Gastrocnemius medialis (tissue), 4 donors: ENCODE measurements around the gene C10orf90. TPM values are rescaled to one million over a fixed set of nuclear protein-coding genes. Genes with fewer than 3 reads are reported as not detected.
"Not testable (repeated sequence)": the region's sequence is repeated elsewhere in the genome, so short reads cannot be mapped to it uniquely, and the experiment has no call there.

Experiments
- ATAC-seq, 2 donors: fragments of 150-250 bp; one replicate each; pipeline ENCODE4 v1.9.1; 2016
- DNase-seq, 2 donors: peaks; one replicate each; pipeline ENCODE4 v3.0.0-alpha.2; 2019
- H3K27ac ChIP-seq, 4 donors: fragments of 200-600 bp; sonication (generic); 1 replicate in 1 of 4; 2 replicates in 3 of 4; pipeline ENCODE4 v1.5.1; 2016 to 2018; ENCODE audit warnings: mild to moderate bottlenecking in 2 of 4, moderate library complexity in 1 of 4
- H3K27me3 ChIP-seq, 3 donors: fragments of 200-600 bp; sonication (generic) in 2 of 3; 1 replicate in 1 of 3; 2 replicates in 2 of 3; pipeline versions ENCODE4 v1.5.1 to v1.6.0; 2016 to 2019; ENCODE audit warnings: mild to moderate bottlenecking in 1 of 3, moderate library complexity in 1 of 3
- H3K36me3 ChIP-seq, 2 donors: fragments of 200-600 bp; sonication (generic) in 1 of 2; one replicate each; pipeline ENCODE4 v1.5.1; 2017 to 2018
- H3K4me1 ChIP-seq, 2 donors: fragments of 200-600 bp; sonication (generic) in 1 of 2; one replicate each; pipeline ENCODE4 v1.5.1; 2016 to 2017; ENCODE audit warnings: mild to moderate bottlenecking in 2 of 2
- H3K4me3 ChIP-seq, 4 donors: fragments of 200-600 bp; sonication (generic) in 3 of 4; 1 replicate in 1 of 4; 2 replicates in 3 of 4; pipeline ENCODE4 v1.5.1; 2016 to 2019; ENCODE audit warnings: mild to moderate bottlenecking in 2 of 4
- H3K9me3 ChIP-seq, 3 donors: fragments of 200-600 bp; sonication (generic) in 2 of 3; 1 replicate in 1 of 3; 2 replicates in 2 of 3; pipeline ENCODE4 v1.5.1; 2016 to 2019
- CTCF ChIP-seq, 5 experiments: fragments of 450-650 bp in 3 of 5; fragments of 200-600 bp in 2 of 5; sonication (generic) in 2 of 5; IDR thresholded peaks in 4 of 5; conservative IDR thresholded peaks in 1 of 5; 1 replicate in 4 of 5; 2 replicates in 1 of 5; pipeline ENCODE4 v1.5.1; 2016 to 2019; ENCODE audit warnings: antibody characterized with exemption in 5 of 5, mild to moderate bottlenecking in 3 of 5, moderate library complexity in 3 of 5
- POLR2A ChIP-seq, 2 donors: fragments of 450-650 bp; IDR thresholded peaks; one replicate each; pipeline ENCODE4 v1.6.1; 2017; ENCODE audit warnings: antibody characterized with exemption in 2 of 2, mild to moderate bottlenecking in 2 of 2, moderate library complexity in 2 of 2
- in situ Hi-C, 4 donors: fragments of 200-750 bp; cut with MboI; loops; one replicate each; pipeline versions ENCODE4 v1.15.0 to v1.8.0; 2017; ENCODE audit warnings: low sequenced_read_pairs in 4 of 4
- intact Hi-C: fragments of 100-400 bp; cut with DNase I; formaldehyde crosslinking; loops from one replicate; pipeline ENCODE4 v1.15.1; 2023; ENCODE audit warnings: low total_unique reads
- total RNA-seq, 4 donors: library from RNA; depleted of rRNA; stranded (reverse); fragments of >200 nt; gene quantifications; one replicate each; pipeline versions ENCODE4 v1.1.0 to v1.2.3, GENCODE V29; 2016

The C10orf90 gene
- total RNA-seq, 4 donors from 2014 or later: not detected

GRCh38 chr10:126380352-126381076 lies 290.0 kb downstream of the C10orf90 start:
- H3K4me1 ChIP-seq: no peaks in the 10 kb centered on the region
- no peak for DNase-seq
- peaks cover 0 to 6% (median 2%) of the 10 kb centered on the region in 3 donors for H3K27me3 ChIP-seq
- intact Hi-C loops (no loop called here), in situ Hi-C loops (loop anchor here in 1 of 4 donors (25.0 kb wide), 1 partner anchor 393 kb away; no protein-coding TSS in a partner anchor)
- no peak overlapping the region for H3K27ac ChIP-seq
- H3K9me3 ChIP-seq: no peaks in the 10 kb centered on the region
- no peaks in the 10 kb centered on the region for H3K36me3 ChIP-seq
- TF ChIP-seq POLR2A (IDR thresholded peaks at IDR 0.05) (no peak), CTCF (IDR thresholded peaks at IDR 0.05 in 4 of 5, conservative IDR thresholded peaks at IDR 0.05 in 1 of 5) (no peak)
- no peak for ATAC-seq
- H3K4me3 ChIP-seq: no peak overlapping the region

GRCh38 chr10:126379166-126379565 lies 291.3 kb downstream of the C10orf90 start:
- H3K27me3 ChIP-seq, H3K36me3 ChIP-seq, H3K4me1 ChIP-seq, H3K27ac ChIP-seq, ATAC-seq, DNase-seq, H3K4me3 ChIP-seq, intact Hi-C loops, H3K9me3 ChIP-seq: not testable (repeated sequence)
- in situ Hi-C loops: loop anchor here in 1 of 4 donors (25.0 kb wide), 1 partner anchor 392 kb away; no protein-coding TSS in a partner anchor

GRCh38 chr10:126376956-126377355 lies 293.5 kb downstream of the C10orf90 start:
- TF ChIP-seq POLR2A (IDR thresholded peaks at IDR 0.05) (no peak), CTCF (IDR thresholded peaks at IDR 0.05 in 4 of 5, conservative IDR thresholded peaks at IDR 0.05 in 1 of 5) (no peak)
- Histone ChIP-seq H3K36me3 (no peaks in the 10 kb centered on the region), H3K27ac (no peak overlapping the region), H3K4me3 (no peak overlapping the region), H3K9me3 (no peaks in the 10 kb centered on the region), H3K27me3 (no peaks in the 10 kb centered on the region), H3K4me1 (no peaks in the 10 kb centered on the region)
- in situ Hi-C loops: loop anchor here in 1 of 4 donors (25.0 kb wide), 1 partner anchor 390 kb away; no protein-coding TSS in a partner anchor
- intact Hi-C loops: no loop called here
- DNase-seq: no peak
- no peak for ATAC-seq

GRCh38 chr10:126375926-126376554 lies 294.5 kb downstream of the C10orf90 start:
- H3K36me3 ChIP-seq: no peaks in the 10 kb centered on the region
- no peak overlapping the region for H3K4me3 ChIP-seq
- TF ChIP-seq POLR2A (IDR thresholded peaks at IDR 0.05) (no peak), CTCF (IDR thresholded peaks at IDR 0.05 in 4 of 5, conservative IDR thresholded peaks at IDR 0.05 in 1 of 5) (no peak)
- no peak overlapping the region for H3K27ac ChIP-seq
- ATAC-seq: no peak
- H3K4me1 ChIP-seq: no peaks in the 10 kb centered on the region
- H3K27me3 ChIP-seq: no peaks in the 10 kb centered on the region
- in situ Hi-C loops (loop anchor here in 1 of 4 donors (25.0 kb wide), 1 partner anchor 389 kb away; no protein-coding TSS in a partner anchor), intact Hi-C loops (no loop called here)
- H3K9me3 ChIP-seq: no peaks in the 10 kb centered on the region
- DNase-seq: no peak

- DNase-seq (no peak), ATAC-seq (no peak)
- Histone ChIP-seq H3K36me3 (no peaks in the 10 kb centered on the region), H3K27me3 (no peaks in the 10 kb centered on the region), H3K4me1 (no peaks in the 10 kb centered on the region), H3K4me3 (no peak overlapping the region), H3K9me3 (no peaks in the 10 kb centered on the region), H3K27ac (no peak overlapping the region)
- TF ChIP-seq POLR2A (IDR thresholded peaks at IDR 0.05) (no peak), CTCF (IDR thresholded peaks at IDR 0.05 in 4 of 5, conservative IDR thresholded peaks at IDR 0.05 in 1 of 5) (no peak)
- in situ Hi-C loops (loop anchor here in 1 of 4 donors (25.0 kb wide), 1 partner anchor 388 kb away; no protein-coding TSS in a partner anchor), intact Hi-C loops (no loop called here)
These were observed 295.2 kb downstream of the C10orf90 start for GRCh38 chr10:126375299-126375698.
